Activated naive CD4-positive, alpha-beta T cell (primary cell): Measurements from ENCODE around the gene MIEN1.
"Not testable (repeated sequence)": the region's sequence is repeated elsewhere in the genome, so short reads cannot be mapped to it uniquely, and the experiment has no call there.

ENCODE experiments used
- DNase-seq, 4 experiments: peaks; one replicate each; lab custom pipeline; 2025; lab: John Stamatoyannopoulos, UW

MIEN1 gene

GRCh38 chr17:39755554-39756379, 25.4 kb upstream of the MIEN1 start:
- DNase-seq, result peak in 2 of 4 experiments; percentile 37 to 43

- no peak for DNase-seq
Observed at GRCh38 chr17:39754958-39755553, 24.7 kb upstream of the MIEN1 start.

- peak; percentile 74 to 97 (median 86) for DNase-seq
Observed at GRCh38 chr17:39754161-39754957, 24.0 kb upstream of the MIEN1 start.

GRCh38 chr17:39753514-39754160, 23.3 kb upstream of the MIEN1 start:
- DNase-seq, result peak; percentile 64 to 73 (median 69)

GRCh38 chr17:39752241-39752881, 22.0 kb upstream of the MIEN1 start:
- no peak for DNase-seq

- DNase-seq, result no peak
Observed at GRCh38 chr17:39751637-39752036, 21.3 kb upstream of the MIEN1 start.

GRCh38 chr17:39751016-39751543, 20.7 kb upstream of the MIEN1 start:
- DNase-seq, result no peak

GRCh38 chr17:39750131-39751015, 20.0 kb upstream of the MIEN1 start:
- no peak for DNase-seq

- not testable (repeated sequence) for DNase-seq
Observed at GRCh38 chr17:39748444-39749034, 18.2 kb upstream of the MIEN1 start.

- no peak for DNase-seq
Observed at GRCh38 chr17:39747745-39748144, 17.4 kb upstream of the MIEN1 start.

GRCh38 chr17:39746145-39746461, 15.8 kb upstream of the MIEN1 start:
- no peak for DNase-seq

- no peak for DNase-seq
Observed at GRCh38 chr17:39745335-39746144, 15.2 kb upstream of the MIEN1 start.

GRCh38 chr17:39744836-39745215, 14.5 kb upstream of the MIEN1 start:
- DNase-seq, result no peak

- no peak for DNase-seq
Observed at GRCh38 chr17:39744075-39744835, 13.9 kb upstream of the MIEN1 start.

- no peak for DNase-seq
Observed at GRCh38 chr17:39742856-39743436, 12.6 kb upstream of the MIEN1 start.

- DNase-seq, result no peak
Observed at GRCh38 chr17:39742126-39742855, 12.0 kb upstream of the MIEN1 start.

GRCh38 chr17:39740357-39741111, 10.2 kb upstream of the MIEN1 start:
- no peak for DNase-seq
